Adipose tissue (tissue), 3 donors: ENCODE data around the gene IL1RAPL2. TPM values are rescaled to one million over a fixed set of nuclear protein-coding genes. Genes with fewer than 3 reads are reported as not detected.
"Not testable (repeated sequence)": the region's sequence is repeated elsewhere in the genome, so short reads cannot be mapped to it uniquely, and the experiment has no call there.

ENCODE experiments used
- H3K27ac ChIP-seq: one replicate; pipeline ENCODE4 v1.5.1; 2013; ENCODE audit warnings: low read depth, low read length
- WGBS, 3 donors: extraction: QIAGEN DNeasy Blood & Tissue Kit; methylation state at CpG; one replicate each; pipeline ENCODE4 v1.1.7; 2013; 5-methylcytosine and 5-hydroxymethylcytosine counted together
- polyA plus RNA-seq, 3 donors: library from polyadenylated mRNA; stranded (reverse); fragments of 200-250 nt; gene quantifications; one replicate each; pipeline ENCODE4 v1.2.3, GENCODE V29; 2013
- donor health status: healthy with polysubstance abuse.
- donor health status: Bipolar disorder and iron deficiency.
- donor health status: healthy.

The IL1RAPL2 gene
- polyA plus RNA-seq, 3 donors = not detected

DNA sequence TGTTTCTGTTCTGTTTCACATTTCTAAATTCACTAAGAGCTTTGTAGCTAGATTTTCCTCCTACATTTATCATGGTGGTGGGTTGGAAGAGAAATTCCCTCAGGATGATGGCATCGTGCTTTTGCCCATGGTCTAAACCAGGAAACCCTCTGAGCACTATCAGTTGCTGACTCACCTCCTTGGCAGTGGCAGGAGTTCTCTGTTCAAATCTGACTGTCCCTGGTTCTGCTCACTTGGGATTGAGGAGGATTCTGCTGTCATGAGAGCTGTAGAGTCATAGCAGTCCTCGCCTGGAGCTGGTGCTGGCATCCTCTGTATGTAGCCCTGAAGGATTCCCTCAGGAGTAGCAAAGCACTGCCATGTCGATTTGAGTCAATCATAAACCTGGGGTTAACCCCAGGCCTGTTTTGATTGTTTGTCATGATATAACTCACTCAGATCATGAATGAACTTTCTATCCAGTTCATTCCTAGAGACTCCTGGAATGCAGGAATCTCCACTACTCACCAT, 645.1 kb downstream of the IL1RAPL2 start:
- WGBS, 3 donors = 67 to 84% (median 77%) methylated on average over 3 of the region's 3 CpGs
- no peak overlapping the region for H3K27ac ChIP-seq

- WGBS, 3 donors = 90 to 94% (median 92%) methylated on average over 18 to 26 of the region's 26 CpGs
- H3K27ac ChIP-seq = no peak overlapping the region
These were observed 653.7 kb downstream of the IL1RAPL2 start for GRCh38 chrX:105219454-105220401.

DNA sequence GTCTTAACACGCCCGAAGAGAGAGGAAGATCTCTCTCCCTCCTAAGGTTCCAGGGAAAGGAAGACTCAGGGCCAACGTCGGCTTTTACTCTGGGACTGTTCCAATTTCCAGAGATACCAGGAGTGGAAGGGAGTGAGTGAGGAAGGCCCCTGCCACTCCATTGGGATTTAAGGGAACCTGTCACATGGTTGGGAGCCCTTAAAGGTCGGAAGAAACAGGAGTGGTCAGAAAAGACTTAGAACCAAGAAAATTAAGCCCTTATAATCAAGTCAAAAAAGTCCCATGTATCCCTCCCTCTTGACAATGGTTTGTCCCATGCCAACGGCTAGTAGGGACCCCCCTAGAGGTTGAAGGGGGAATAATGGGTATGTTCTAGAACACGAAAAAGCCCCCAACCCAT, 654.6 kb downstream of the IL1RAPL2 start, which contains the start of gene TEX13A:
Gene TEX13A (minus strand): TSS at position 59 of the 400 bp plus-strand sequence. CDS start 297 bp downstream, outside the sequence.
- WGBS, 3 donors = 76 to 90% (median 84%) methylated on average over 7 of the region's 7 CpGs
- H3K27ac ChIP-seq = no peak within 1 kb of the TSS

DNA sequence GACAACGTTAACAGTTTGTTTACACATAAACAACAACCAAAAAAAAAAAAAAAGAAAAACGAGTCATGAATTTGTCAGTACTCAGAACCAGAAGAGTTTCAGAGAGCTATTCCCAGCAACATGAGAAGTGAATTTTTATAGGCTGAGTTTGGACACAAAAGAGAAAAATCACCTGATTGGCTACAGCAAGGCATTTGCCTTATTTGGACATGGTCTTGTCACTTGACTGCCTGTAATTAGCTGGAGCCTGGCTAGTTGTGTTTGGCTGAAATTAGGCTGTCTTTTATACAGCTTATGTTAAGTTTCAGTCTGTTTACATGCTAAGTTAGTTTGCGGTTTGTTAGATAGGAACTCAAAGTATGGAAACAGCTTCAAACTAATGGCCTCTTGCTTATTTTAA, 655.4 kb downstream of the IL1RAPL2 start:
- no peak overlapping the region for H3K27ac ChIP-seq
- 61 to 84% (median 69%) methylated on average over 3 of the region's 3 CpGs for WGBS, 3 donors

DNA sequence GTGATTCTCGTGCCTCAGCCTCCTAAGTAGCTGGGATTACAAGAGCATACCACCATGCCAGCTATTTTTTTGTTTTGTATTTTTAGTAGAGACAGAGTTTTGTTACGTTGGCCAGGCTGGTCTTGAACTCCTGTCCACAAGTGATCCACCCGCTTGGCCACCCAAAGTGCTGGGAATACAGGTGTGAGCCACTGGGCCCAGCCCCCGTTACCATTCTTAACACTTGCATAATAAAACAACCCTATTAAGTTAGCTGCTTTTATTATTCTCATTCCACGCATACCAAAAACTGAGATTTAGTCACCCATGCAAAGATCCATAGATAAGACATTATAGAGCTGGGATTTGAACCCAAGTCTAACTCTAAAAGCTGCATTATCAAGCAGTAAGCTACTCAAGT, 660.5 kb downstream of the IL1RAPL2 start:
- no peak overlapping the region for H3K27ac ChIP-seq
- 71 to 85% (median 72%) methylated on average over 5 of the region's 5 CpGs for WGBS, 3 donors

DNA sequence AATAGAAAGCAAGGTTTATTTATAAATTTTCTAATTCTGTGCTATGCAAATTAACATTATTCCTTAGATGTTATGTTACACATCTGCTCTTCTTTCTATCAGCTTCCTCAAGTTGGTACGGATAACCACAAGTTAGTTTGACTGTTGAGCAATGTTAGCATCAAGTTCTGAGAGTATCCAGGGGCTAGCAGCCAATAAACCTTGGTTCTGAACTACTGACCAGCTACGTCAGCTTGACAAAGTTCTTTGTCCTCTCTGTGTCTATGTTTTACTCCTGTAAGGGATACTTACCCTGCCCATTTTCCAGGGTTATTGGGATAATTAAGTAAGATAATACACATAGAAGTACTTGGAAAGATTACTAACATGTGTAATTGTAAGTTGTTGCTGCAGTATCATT, 662.6 kb downstream of the IL1RAPL2 start:
- 63 to 81% (median 73%) methylated on average over 2 of the region's 2 CpGs for WGBS, 3 donors

DNA sequence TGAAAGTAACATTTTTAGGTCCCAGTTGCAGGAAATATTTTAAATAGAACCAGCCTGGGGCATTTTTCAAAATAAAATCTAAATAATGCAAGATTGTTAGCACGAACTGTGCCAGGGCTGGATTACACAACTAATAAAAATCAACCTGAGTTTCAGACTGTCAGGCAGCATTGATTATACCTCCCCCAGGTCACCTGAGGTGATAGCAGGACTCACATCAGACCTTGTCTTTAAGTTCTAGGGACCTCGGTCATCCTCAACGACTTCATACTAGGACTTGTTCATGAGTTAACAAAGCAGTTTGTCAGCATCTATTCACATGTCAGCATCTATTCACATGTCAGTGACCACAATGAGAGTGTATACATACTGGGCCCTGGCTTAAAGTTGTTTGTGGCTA, 663.1 kb downstream of the IL1RAPL2 start:
- WGBS, 3 donors = 28 to 75% (median 68%) methylated on average over 3 of the region's 3 CpGs
- H3K27ac ChIP-seq = no peak overlapping the region

More for the DNA sequence above, 662.6 kb downstream of the IL1RAPL2 start:
- H3K27ac ChIP-seq = no peak overlapping the region

DNA sequence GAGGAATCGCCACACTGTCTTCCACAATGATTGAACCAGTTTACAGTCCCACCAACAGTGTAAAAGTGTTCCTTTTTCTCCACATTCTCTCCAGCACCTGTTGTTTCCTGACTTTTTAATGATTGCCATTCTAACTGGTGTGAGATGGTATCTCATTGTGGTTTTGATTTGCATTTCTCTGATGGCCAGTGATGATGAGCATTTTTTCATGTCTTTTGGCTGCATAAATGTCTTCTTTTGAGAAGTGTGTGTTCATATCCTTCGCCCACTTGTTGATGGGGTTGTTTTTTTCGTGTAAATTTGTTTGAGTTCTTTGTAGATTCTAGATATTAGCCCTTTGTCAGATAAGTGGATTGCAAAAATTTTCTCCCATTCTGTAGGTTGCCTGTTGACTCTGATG, 671.4 kb downstream of the IL1RAPL2 start:
- WGBS, 3 donors = 63 to 82% (median 79%) methylated on average over 2 to 3 of the region's 3 CpGs
- H3K27ac ChIP-seq = not testable (repeated sequence)

GRCh38 chrX:105241056-105241455, 675.1 kb downstream of the IL1RAPL2 start:
- WGBS, 3 donors = 50 to 65% (median 61%) methylated on average over 2 of the region's 2 CpGs
- no peak overlapping the region for H3K27ac ChIP-seq

- 53 to 72% (median 67%) methylated on average over 8 of the region's 8 CpGs for WGBS, 3 donors
- no peak overlapping the region for H3K27ac ChIP-seq
These were observed 694.5 kb downstream of the IL1RAPL2 start for GRCh38 chrX:105260291-105261043.

- H3K27ac ChIP-seq = no peak overlapping the region
- WGBS, 3 donors = 79 to 98% (median 94%) methylated on average over 2 of the region's 2 CpGs
These were observed 697.2 kb downstream of the IL1RAPL2 start for GRCh38 chrX:105263171-105263570.

DNA sequence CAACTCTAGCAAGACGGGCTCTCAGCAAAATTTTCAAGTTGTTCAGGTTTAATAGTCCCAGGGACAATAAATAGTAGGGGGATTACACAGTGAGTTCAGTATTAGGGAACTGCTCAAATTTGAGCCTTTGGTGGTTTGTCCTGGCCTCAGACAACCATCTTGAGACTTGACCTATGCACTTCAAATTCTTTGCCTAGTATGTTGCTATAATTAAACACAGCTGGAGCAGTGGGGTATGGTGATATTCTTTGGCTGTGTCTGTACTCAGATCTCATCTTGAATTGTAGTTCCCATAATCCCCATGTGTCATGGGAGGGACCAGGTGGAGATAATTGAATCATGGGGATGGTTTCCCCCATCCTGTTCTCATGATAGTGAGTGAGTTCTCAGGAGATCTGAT, 697.8 kb downstream of the IL1RAPL2 start:
- WGBS, 3 donors = 74 to 89% (median 82%) methylated on average over 1 of the region's 1 CpG
- H3K27ac ChIP-seq = no peak overlapping the region

- WGBS, 3 donors = 55 to 61% (median 57%) methylated on average over 3 of the region's 3 CpGs
- no peak overlapping the region for H3K27ac ChIP-seq
These were observed 699.1 kb downstream of the IL1RAPL2 start for GRCh38 chrX:105265093-105265492.

- WGBS, 3 donors = 70 to 84% (median 81%) methylated on average over 1 of the region's 1 CpG
- no peak overlapping the region for H3K27ac ChIP-seq
These were observed 700.5 kb downstream of the IL1RAPL2 start for GRCh38 chrX:105266456-105266855.

DNA sequence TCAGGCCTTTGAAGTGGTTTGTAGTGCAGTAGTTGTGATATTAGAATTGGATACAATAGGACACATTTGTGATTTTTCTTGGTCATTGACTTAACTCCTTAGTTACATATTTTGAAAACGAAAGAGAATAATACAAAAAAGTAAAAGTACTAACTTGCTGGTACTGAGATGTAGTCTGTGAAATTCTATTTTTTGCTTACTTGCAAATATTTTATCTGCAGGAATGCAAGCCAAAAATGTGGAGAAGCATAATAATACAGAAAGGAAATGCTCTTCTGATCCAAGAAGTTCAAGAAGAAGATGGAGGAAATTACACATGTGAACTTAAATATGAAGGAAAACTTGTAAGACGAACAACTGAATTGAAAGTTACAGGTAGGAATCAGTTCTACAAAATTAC, 701.2 kb downstream of the IL1RAPL2 start:
- H3K27ac ChIP-seq = no peak overlapping the region
- WGBS, 3 donors = 67 to 81% (median 77%) methylated on average over 2 of the region's 2 CpGs

GRCh38 chrX:105269386-105269785, 703.4 kb downstream of the IL1RAPL2 start:
- H3K27ac ChIP-seq = no peak overlapping the region
- 91 to 96% (median 92%) methylated on average over 2 of the region's 2 CpGs for WGBS, 3 donors

GRCh38 chrX:105273326-105273725, 707.3 kb downstream of the IL1RAPL2 start:
- H3K27ac ChIP-seq = no peak overlapping the region
- 33 to 78% (median 62%) methylated on average over 1 of the region's 1 CpG for WGBS, 3 donors

DNA sequence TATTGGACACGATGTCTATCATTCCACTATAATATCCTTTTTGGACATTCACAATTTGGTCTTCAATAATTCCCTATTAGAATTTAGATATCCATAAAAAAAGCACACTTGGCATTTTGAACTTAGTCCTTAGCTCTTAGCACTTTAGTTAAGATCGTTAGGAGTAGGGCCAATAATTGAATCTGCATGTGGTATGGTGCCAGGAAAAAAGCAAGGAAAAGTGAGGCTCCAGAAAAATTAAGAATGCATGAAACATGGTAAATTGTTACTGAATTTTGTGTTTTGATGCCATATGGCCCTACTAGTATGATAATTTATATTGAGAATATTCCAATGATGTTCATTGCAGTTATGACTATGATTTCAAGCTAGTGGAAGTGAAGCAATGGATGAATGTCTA, 708.1 kb downstream of the IL1RAPL2 start:
- 75 to 87% (median 77%) methylated on average over 2 of the region's 2 CpGs for WGBS, 3 donors
- no peak overlapping the region for H3K27ac ChIP-seq

GRCh38 chrX:105277132-105277531, 711.1 kb downstream of the IL1RAPL2 start:
- 56 to 85% (median 58%) methylated on average over 1 of the region's 1 CpG for WGBS, 3 donors
- H3K27ac ChIP-seq = no peak overlapping the region
